ENCODE data around the gene NTN5.

The NTN5 gene

GRCh38 chr19:48654299-48655059 is 18.3 kb downstream of the NTN5 start:
- no peaks in the 10 kb centered on the region for H3K4me1 ChIP-seq (ENCODE audit: control insufficient read depth, insufficient read depth, low read length, poor library complexity, severe bottlenecking)
- H3K9me3 ChIP-seq (ENCODE audit: control insufficient read depth, low read length) = no peaks in the 10 kb centered on the region
- H3K4me3 ChIP-seq (ENCODE audit: extremely low read depth, insufficient read depth, low read length, poor library complexity, severe bottlenecking) = no peak overlapping the region
- no peaks in the 10 kb centered on the region for H3K36me3 ChIP-seq (ENCODE audit: control insufficient read depth, insufficient read depth, low read length)
- H3K27ac ChIP-seq (ENCODE audit: low read depth, low read length, severe bottlenecking) = no peak overlapping the region
- WGBS, 2 experiments (ENCODE audit: insufficient coverage in 2 of 2) = 76 to 80% methylated on average over 6 to 8 of the region's 11 CpGs

- Histone ChIP-seq H3K4me1 (ENCODE audit: control insufficient read depth, insufficient read depth, low read length, poor library complexity, severe bottlenecking) (no peaks in the 10 kb centered on the region), H3K36me3 (ENCODE audit: control insufficient read depth, insufficient read depth, low read length) (no peaks in the 10 kb centered on the region), H3K27ac (ENCODE audit: low read depth, low read length, severe bottlenecking) (no peak overlapping the region), H3K4me3 (ENCODE audit: extremely low read depth, insufficient read depth, low read length, poor library complexity, severe bottlenecking) (no peak overlapping the region), H3K9me3 (ENCODE audit: control insufficient read depth, low read length) (no peaks in the 10 kb centered on the region)
- WGBS, 2 experiments (ENCODE audit: insufficient coverage in 2 of 2) = 74 to 84% methylated on average over 3 to 4 of the region's 5 CpGs
Measured at GRCh38 chr19:48651683-48652048, 21.2 kb downstream of the NTN5 start.

- no peak overlapping the region for H3K4me3 ChIP-seq (ENCODE audit: extremely low read depth, insufficient read depth, low read length, poor library complexity, severe bottlenecking)
- H3K4me1 ChIP-seq (ENCODE audit: control insufficient read depth, insufficient read depth, low read length, poor library complexity, severe bottlenecking) = peaks cover under 1% of the 10 kb centered on the region
- 92 to 95% methylated on average over 9 to 10 of the region's 12 CpGs for WGBS, 2 experiments (ENCODE audit: insufficient coverage in 2 of 2)
- H3K36me3 ChIP-seq (ENCODE audit: control insufficient read depth, insufficient read depth, low read length) = no peaks in the 10 kb centered on the region
- no peak overlapping the region for H3K27ac ChIP-seq (ENCODE audit: low read depth, low read length, severe bottlenecking)
- no peaks in the 10 kb centered on the region for H3K9me3 ChIP-seq (ENCODE audit: control insufficient read depth, low read length)
Measured at GRCh38 chr19:48650974-48651682, 21.7 kb downstream of the NTN5 start.

GRCh38 chr19:48648134-48648533 is 24.7 kb downstream of the NTN5 start:
- Histone ChIP-seq H3K4me1 (ENCODE audit: control insufficient read depth, insufficient read depth, low read length, poor library complexity, severe bottlenecking) (peaks cover 5% of the 10 kb centered on the region), H3K4me3 (ENCODE audit: extremely low read depth, insufficient read depth, low read length, poor library complexity, severe bottlenecking) (no peak overlapping the region), H3K27ac (ENCODE audit: low read depth, low read length, severe bottlenecking) (no peak overlapping the region), H3K36me3 (ENCODE audit: control insufficient read depth, insufficient read depth, low read length) (no peaks in the 10 kb centered on the region), H3K9me3 (ENCODE audit: control insufficient read depth, low read length) (no peaks in the 10 kb centered on the region)
- 86% methylated on average over 1 of the region's 2 CpGs; no CpG with 5 or more reads in 1 of the 2 experiments for WGBS, 2 experiments (ENCODE audit: insufficient coverage in 2 of 2)

GRCh38 chr19:48646722-48647216 is 26.0 kb downstream of the NTN5 start:
- Histone ChIP-seq H3K9me3 (ENCODE audit: control insufficient read depth, low read length) (no peaks in the 10 kb centered on the region), H3K36me3 (ENCODE audit: control insufficient read depth, insufficient read depth, low read length) (no peaks in the 10 kb centered on the region), H3K4me1 (ENCODE audit: control insufficient read depth, insufficient read depth, low read length, poor library complexity, severe bottlenecking) (peaks cover 5% of the 10 kb centered on the region), H3K27ac (ENCODE audit: low read depth, low read length, severe bottlenecking) (no peak overlapping the region), H3K4me3 (ENCODE audit: extremely low read depth, insufficient read depth, low read length, poor library complexity, severe bottlenecking) (peak overlapping the region; percentile 51)
- whole genome bisulfite sequencing, 2 experiments (ENCODE audit: insufficient coverage in 2 of 2) = 58 to 66% methylated on average over 3 to 4 of the region's 10 CpGs

- Histone ChIP-seq H3K27ac (ENCODE audit: low read depth, low read length, severe bottlenecking) (peak within 1 kb of the TSS; percentile 30), H3K4me1 (ENCODE audit: control insufficient read depth, insufficient read depth, low read length, poor library complexity, severe bottlenecking) (peaks cover 5% of the 10 kb centered on the region), H3K36me3 (ENCODE audit: control insufficient read depth, insufficient read depth, low read length) (no peaks in the 10 kb centered on the region), H3K9me3 (ENCODE audit: control insufficient read depth, low read length) (no peaks in the 10 kb centered on the region), H3K4me3 (ENCODE audit: extremely low read depth, insufficient read depth, low read length, poor library complexity, severe bottlenecking) (peak within 1 kb of the TSS; percentile 51)
- 0% methylated on average over 17 to 24 of the region's 33 CpGs for WGBS, 2 experiments (ENCODE audit: insufficient coverage in 2 of 2)
Measured at GRCh38 chr19:48646001-48646721, 26.7 kb downstream of the NTN5 start, which contains the start of gene CA11. CA11 (minus strand) TSS chr19:48646187; CDS start chr19:48645632, 555 bp downstream.

GRCh38 chr19:48645620-48646000 is 27.2 kb downstream of the NTN5 start:
- Histone ChIP-seq H3K9me3 (ENCODE audit: control insufficient read depth, low read length) (no peaks in the 10 kb centered on the region), H3K4me1 (ENCODE audit: control insufficient read depth, insufficient read depth, low read length, poor library complexity, severe bottlenecking) (peaks cover 5% of the 10 kb centered on the region), H3K4me3 (ENCODE audit: extremely low read depth, insufficient read depth, low read length, poor library complexity, severe bottlenecking) (peak overlapping the region; percentile 51), H3K36me3 (ENCODE audit: control insufficient read depth, insufficient read depth, low read length) (no peaks in the 10 kb centered on the region), H3K27ac (ENCODE audit: low read depth, low read length, severe bottlenecking) (peak overlapping the region; percentile 30)
- 0 to 1% methylated on average over 6 of the region's 6 CpGs for WGBS, 2 experiments (ENCODE audit: insufficient coverage in 2 of 2)

GRCh38 chr19:48644839-48645619 is 27.8 kb downstream of the NTN5 start:
- H3K36me3 ChIP-seq (ENCODE audit: control insufficient read depth, insufficient read depth, low read length) = no peaks in the 10 kb centered on the region
- peak overlapping the region; percentile 51 for H3K4me3 ChIP-seq (ENCODE audit: extremely low read depth, insufficient read depth, low read length, poor library complexity, severe bottlenecking)
- H3K4me1 ChIP-seq (ENCODE audit: control insufficient read depth, insufficient read depth, low read length, poor library complexity, severe bottlenecking) = peaks cover 5% of the 10 kb centered on the region
- WGBS, 2 experiments (ENCODE audit: insufficient coverage in 2 of 2) = 2 to 4% methylated on average over 17 to 18 of the region's 25 CpGs
- H3K9me3 ChIP-seq (ENCODE audit: control insufficient read depth, low read length) = no peaks in the 10 kb centered on the region
- H3K27ac ChIP-seq (ENCODE audit: low read depth, low read length, severe bottlenecking) = no peak overlapping the region

GRCh38 chr19:48644355-48644754 is 28.5 kb downstream of the NTN5 start:
- Histone ChIP-seq H3K27ac (ENCODE audit: low read depth, low read length, severe bottlenecking) (no peak overlapping the region), H3K4me1 (ENCODE audit: control insufficient read depth, insufficient read depth, low read length, poor library complexity, severe bottlenecking) (peaks cover 5% of the 10 kb centered on the region), H3K9me3 (ENCODE audit: control insufficient read depth, low read length) (no peaks in the 10 kb centered on the region), H3K36me3 (ENCODE audit: control insufficient read depth, insufficient read depth, low read length) (no peaks in the 10 kb centered on the region), H3K4me3 (ENCODE audit: extremely low read depth, insufficient read depth, low read length, poor library complexity, severe bottlenecking) (no peak overlapping the region)
- 100% methylated on average over 1 of the region's 4 CpGs; no CpG with 5 or more reads in 1 of the 2 experiments for WGBS, 2 experiments (ENCODE audit: insufficient coverage in 2 of 2)

GRCh38 chr19:48642862-48643261 is 30.0 kb downstream of the NTN5 start:
- Histone ChIP-seq H3K36me3 (ENCODE audit: control insufficient read depth, insufficient read depth, low read length) (no peaks in the 10 kb centered on the region), H3K4me1 (ENCODE audit: control insufficient read depth, insufficient read depth, low read length, poor library complexity, severe bottlenecking) (peaks cover 5% of the 10 kb centered on the region), H3K27ac (ENCODE audit: low read depth, low read length, severe bottlenecking) (no peak overlapping the region), H3K4me3 (ENCODE audit: extremely low read depth, insufficient read depth, low read length, poor library complexity, severe bottlenecking) (no peak overlapping the region), H3K9me3 (ENCODE audit: control insufficient read depth, low read length) (no peaks in the 10 kb centered on the region)
- 89 to 97% methylated on average over 4 of the region's 5 CpGs for whole genome bisulfite sequencing, 2 experiments (ENCODE audit: insufficient coverage in 2 of 2)
